HEK293 (cell line): ENCODE results near the gene SLC22A31.

Source experiments
- CTCF ChIA-PET: fragments of 350-600 bp; formaldehyde crosslinking; extraction: SDS; loops from one replicate; lab custom pipeline; 2021; ENCODE audit warnings: antibody characterized with exemption; lab: Yijun Ruan, JAX
- POLR2A ChIA-PET: fragments of 300-600 bp; formaldehyde crosslinking; extraction: SDS; loops from one replicate; lab custom pipeline; 2020; ENCODE audit warnings: antibody characterized with exemption, inconsistent platforms; lab: Yijun Ruan, JAX
- H3K27ac ChIP-seq: fragments of 200-500 bp; sonication (Bioruptor generic); 2 replicates; pipeline ENCODE4 v1.5.1; 2014; ENCODE audit warnings: low read depth, low read length, control low read depth, inconsistent platforms; ENCODE audit errors: extremely low read depth
- H3K36me3 ChIP-seq, 2 experiments: fragments of 200-500 bp in 1 of 2; sonication (Bioruptor generic) in 1 of 2; 1 replicate in 1 of 2; 2 replicates in 1 of 2; pipeline ENCODE4 v1.5.1; 2014 to 2017; ENCODE audit warnings: inconsistent platforms in 2 of 2, low read length in 2 of 2; ENCODE audit not compliant: control insufficient read depth in 2 of 2, insufficient read depth in 1 of 2
- H3K4me1 ChIP-seq: fragments of 200-500 bp; sonication (Bioruptor generic); 2 replicates; pipeline ENCODE4 v1.5.1; 2014; ENCODE audit warnings: mild to moderate bottlenecking, low read length, inconsistent platforms; ENCODE audit not compliant: control insufficient read depth, insufficient read depth
- H3K4me3 ChIP-seq: 2 replicates; pipeline ENCODE4 v1.5.1; 2011; ENCODE audit warnings: low read depth, mild to moderate bottlenecking, control low read depth, low read length, moderate library complexity
- H3K9me3 ChIP-seq: fragments of 200-500 bp; sonication (Bioruptor generic); 2 replicates; pipeline ENCODE4 v1.5.1; 2014; ENCODE audit warnings: low read depth, low read length, inconsistent platforms; ENCODE audit not compliant: control insufficient read depth, insufficient read depth
- EGR2 ChIP-seq: fragments of 450-650 bp; formaldehyde crosslinking; IDR thresholded peaks from 2 replicates; pipeline ENCODE4 v1.5.1; 2016; ENCODE audit warnings: low read depth, missing biosample characterization, missing genetic modification characterization
- ELK4 ChIP-seq: IDR thresholded peaks from 2 replicates; pipeline ENCODE4 v1.6.1; 2011; ENCODE audit warnings: mild to moderate bottlenecking, low read depth, low read length, borderline replicate concordance
- KLF16 ChIP-seq: fragments of 450-650 bp; formaldehyde crosslinking; IDR thresholded peaks from 2 replicates; pipeline ENCODE4 v1.5.1; 2017; ENCODE audit warnings: missing biosample characterization, missing genetic modification characterization
- PATZ1 ChIP-seq: fragments of 450-650 bp; formaldehyde crosslinking; IDR thresholded peaks from 2 replicates; pipeline ENCODE4 v1.5.1; 2016; ENCODE audit warnings: missing biosample characterization, missing genetic modification characterization
- ZBTB26 ChIP-seq: fragments of 450-650 bp; formaldehyde crosslinking; optimal IDR thresholded peaks from 2 replicates; pipeline ENCODE3; 2016; ENCODE audit warnings: missing biosample characterization, mild to moderate bottlenecking, missing genetic modification characterization
- ZBTB44 ChIP-seq: fragments of 450-650 bp; IDR thresholded peaks from 2 replicates; pipeline ENCODE4 v1.5.1; 2018; ENCODE audit warnings: missing biosample characterization, mild to moderate bottlenecking, missing genetic modification characterization
- ZNF148 ChIP-seq: fragments of 450-650 bp; formaldehyde crosslinking; IDR thresholded peaks from 2 replicates; pipeline ENCODE4 v1.5.0; 2017; ENCODE audit warnings: missing biosample characterization, missing genetic modification characterization, borderline replicate concordance
- ZNF26 ChIP-seq: fragments of 450-650 bp; formaldehyde crosslinking; IDR thresholded peaks from 2 replicates; pipeline ENCODE4 v1.5.1; 2016; ENCODE audit warnings: missing biosample characterization, missing genetic modification characterization
- ZNF311 ChIP-seq: fragments of 450-650 bp; formaldehyde crosslinking; IDR thresholded peaks from 2 replicates; pipeline ENCODE4 v1.5.1; 2017; ENCODE audit warnings: missing biosample characterization, missing genetic modification characterization, borderline replicate concordance
- ZNF426 ChIP-seq: fragments of 450-650 bp; formaldehyde crosslinking; IDR thresholded peaks from 2 replicates; pipeline ENCODE4 v1.5.1; 2017; ENCODE audit warnings: missing biosample characterization, missing genetic modification characterization, mild to moderate bottlenecking, inconsistent platforms, moderate library complexity
- ZNF530 ChIP-seq: fragments of 450-650 bp; formaldehyde crosslinking; IDR thresholded peaks from 2 replicates; pipeline ENCODE4 v1.5.1; 2016; ENCODE audit warnings: low read depth, missing biosample characterization, missing genetic modification characterization
- ZNF571 ChIP-seq: fragments of 450-650 bp; formaldehyde crosslinking; IDR thresholded peaks from 2 replicates; pipeline ENCODE4 v1.5.0; 2017; ENCODE audit warnings: missing biosample characterization, missing genetic modification characterization
- ZNF624 ChIP-seq: fragments of 450-650 bp; formaldehyde crosslinking; IDR thresholded peaks from 2 replicates; pipeline ENCODE4 v1.5.1; 2017; ENCODE audit warnings: missing biosample characterization, missing genetic modification characterization
- ZNF660 ChIP-seq: fragments of 450-650 bp; IDR thresholded peaks from 2 replicates; pipeline ENCODE4 v1.5.1; 2018; ENCODE audit warnings: missing biosample characterization, mild to moderate bottlenecking, missing genetic modification characterization
- ZSCAN4 ChIP-seq: fragments of 450-650 bp; formaldehyde crosslinking; IDR thresholded peaks from 2 replicates; pipeline ENCODE4 v1.5.1; 2017; ENCODE audit warnings: missing biosample characterization, missing genetic modification characterization

SLC22A31 gene

GRCh38 chr16:89190150-89190958, 10.0 kb downstream of the SLC22A31 start:
- H3K27ac ChIP-seq, result no peak overlapping the region
- H3K36me3 ChIP-seq, result no peaks in the 10 kb centered on the region
- H3K4me1 ChIP-seq, result no peaks in the 10 kb centered on the region
- H3K4me3 ChIP-seq, result no peak overlapping the region
- ChIA-PET CTCF (no interaction called here), POLR2A (interaction anchor here (0.9 kb wide), 1 partner anchor 18 kb away, joined by 3 read pairs; no protein-coding TSS in a partner anchor)
- no peaks in the 10 kb centered on the region for H3K9me3 ChIP-seq
- TF ChIP-seq ZNF311 (tag by site-specific recombination) (no peak), ZSCAN4 (tag by site-specific recombination) (no peak), ZNF530 (tag by site-specific recombination) (no peak), ZBTB44 (tag by site-specific recombination) (no peak), ZNF571 (tag by site-specific recombination) (no peak), ZNF624 (tag by site-specific recombination) (no peak), EGR2 (tag by site-specific recombination) (no peak), ZNF426 (tag by site-specific recombination) (no peak), ZNF26 (no peak), PATZ1 (no peak), ZNF148 (tag by site-specific recombination) (no peak), ZNF660 (tag by site-specific recombination) (no peak), ZBTB26 (tag by site-specific recombination) (no peak), ELK4 (no peak), KLF16 (no peak)
